ENCODE results near the gene IRS2. TPM values are rescaled to one million over a fixed set of nuclear protein-coding genes. Genes with fewer than 3 reads are reported as not detected.

Gene IRS2
- total and polyA plus RNA-seq, 2 of the 8 experiments (the other 6 are each of a cell fraction or from before 2014, with no cell fraction given), result 2.6 to 17.0 TPM

DNA sequence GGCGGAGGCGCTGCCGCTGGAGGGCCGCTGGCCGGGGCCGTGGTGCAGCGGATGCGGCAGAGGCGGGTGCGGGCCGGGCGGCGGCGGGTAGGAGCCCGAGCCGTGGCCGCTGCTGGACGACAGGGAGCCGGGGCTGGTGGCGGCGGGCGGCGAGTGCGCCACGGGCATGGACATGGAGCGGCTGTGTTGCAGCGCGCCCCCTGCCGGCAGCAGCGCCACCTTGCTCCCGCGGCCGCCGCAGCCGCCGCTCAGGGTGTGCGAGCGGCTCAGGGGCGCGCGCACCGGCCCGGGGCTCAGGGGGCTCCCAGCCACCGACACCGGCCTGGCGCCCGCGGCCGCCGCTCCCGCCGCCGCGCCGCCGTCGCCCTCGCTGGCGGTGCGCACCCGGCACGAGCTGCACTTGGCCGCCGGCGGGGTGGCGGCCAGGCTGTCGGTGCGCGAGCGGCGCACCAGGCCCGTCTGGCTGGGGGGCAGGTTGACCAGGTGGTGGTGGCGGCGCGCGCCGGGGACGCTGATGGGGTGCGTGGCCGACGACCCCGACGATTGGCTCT lies 1.7 kb downstream of the IRS2 start:
- no peaks in the 10 kb centered on the region; a peak in 2 of 7 replicates for H3K27me3 ChIP-seq (replicated peaks in 1 of 4; ENCODE audit: control insufficient read depth in 3 of 4, extremely low read depth in 1 of 4, insufficient read depth in 3 of 4, low read length in 3 of 4)
- peak overlapping the region; percentile 64 to 88 (median 70) for H3K4me3 ChIP-seq (ENCODE audit: extremely low read depth in 1 of 4, insufficient read depth in 2 of 4, low read depth in 3 of 4, low read length in 4 of 4)
- H3K36me3 ChIP-seq (ENCODE audit: control insufficient read depth in 2 of 4, insufficient read depth in 4 of 4, low read length in 3 of 4), result peaks cover 0 to 28% (median 11%) of the 10 kb centered on the region in 4 experiments; a peak in 4 of 8 replicates
- H3K4me2 ChIP-seq (ENCODE audit: insufficient read depth in 1 of 2, low read depth in 2 of 2, low read length in 2 of 2), result peak overlapping the region; percentile 84 to 92
- H2BK12ac ChIP-seq (ENCODE audit: low read depth, low read length), result no peak overlapping the region
- no peak overlapping the region for H3K4ac ChIP-seq (replicated peaks; ENCODE audit: insufficient read length, low read depth, low read length)
- H2AK5ac ChIP-seq (ENCODE audit: low read depth, low read length), result no peak overlapping the region
- no peak overlapping the region for H3K27ac ChIP-seq (ENCODE audit: low read depth, low read length)
- no peak overlapping the region for H2BK5ac ChIP-seq (ENCODE audit: low read depth, low read length)
- H3K23ac ChIP-seq (ENCODE audit: insufficient read length), result no peak overlapping the region
- H3K4me1 ChIP-seq (replicated peaks in 1 of 4; ENCODE audit: control insufficient read depth in 3 of 4, insufficient read depth in 4 of 4, low read length in 3 of 4), result peaks cover 0 to 22% (median 6%) of the 10 kb centered on the region in 4 experiments; a peak in 6 of 7 replicates
- no peak overlapping the region for H2BK120ac ChIP-seq (replicated peaks; ENCODE audit: low read depth, low read length)
- peaks cover 10 to 30% of the 10 kb centered on the region in 2 experiments for H3K79me2 ChIP-seq (ENCODE audit: control insufficient read depth in 1 of 2, insufficient read depth in 2 of 2, low read length in 2 of 2)
- no peak overlapping the region for H2BK15ac ChIP-seq (ENCODE audit: low read length)
- no peak for FAIRE-seq
- no peak overlapping the region for H2BK20ac ChIP-seq (ENCODE audit: low read length)
- no peak overlapping the region for H3K18ac ChIP-seq (ENCODE audit: extremely low read depth, low read length)
- DNase-seq (ENCODE audit: low read depth in 1 of 2, low spot score in 2 of 2), result peak in 1 of 2 experiments; percentile 89
- peaks cover 4% of the 10 kb centered on the region for H3K79me1 ChIP-seq (ENCODE audit: low read depth, low read length)
- H4K5ac ChIP-seq (ENCODE audit: insufficient read length, low read depth, low read length), result no peak overlapping the region
- peak overlapping the region; percentile 92 for H4K8ac ChIP-seq (ENCODE audit: extremely low read depth, insufficient read depth, low read length)
- H3K9me3 ChIP-seq (ENCODE audit: insufficient read depth in 2 of 2, low read depth in 1 of 2, low read length in 1 of 2), result no peaks in the 10 kb centered on the region
- peak overlapping the region in 2 of 4 experiments; percentile 51 to 75; a peak in 4 of 7 replicates for H3K9ac ChIP-seq (replicated peaks in 1 of 4; ENCODE audit: extremely low read depth in 1 of 4, low read depth in 3 of 4, low read length in 3 of 4)
- peaks cover 10 to 20% of the 10 kb centered on the region in 2 experiments for H4K20me1 ChIP-seq (replicated peaks in 1 of 2; ENCODE audit: control insufficient read depth in 1 of 2, insufficient read depth in 2 of 2, low read length in 2 of 2)
- WGBS, 2 experiments (ENCODE audit: extremely low coverage in 1 of 2, insufficient coverage in 1 of 2, insufficient read length in 1 of 2, insufficient replicate concordance in 2 of 2, low coverage in 1 of 2, low lambda C conversion rate in 2 of 2, missing lambda C conversion rate in 1 of 2), result 3% methylated on average over 32 of the region's 83 CpGs; no CpG with 5 or more reads in 1 of the 2 experiments
- no peak overlapping the region for H4K91ac ChIP-seq (replicated peaks; ENCODE audit: insufficient read length, low read length)
- CTCF ChIA-PET (ENCODE audit: partially characterized antibody), result interaction anchor here (0.8 to 2.1 kb wide), 13 partner anchors 9 to 329 kb away, joined by 3 to 9 read pairs (median 4); no protein-coding TSS in a partner anchor
- POLR2A ChIA-PET (ENCODE audit: partially characterized antibody), result no interaction called here
- H3K23me2 ChIP-seq (ENCODE audit: low read depth, low read length), result peaks cover 16% of the 10 kb centered on the region
- H3K56ac ChIP-seq (replicated peaks; ENCODE audit: insufficient read length, low read depth, low read length), result peak overlapping the region; percentile 12
- no peak overlapping the region for H3K14ac ChIP-seq (ENCODE audit: insufficient read length)
- H2AFZ ChIP-seq (ENCODE audit: low read length), result no peak overlapping the region
- no peak for TF ChIP-seq RFX5 (IDR thresholded peaks at IDR 0.05; ENCODE audit: borderline replicate concordance, low read depth, low read length)
- no peak for TF ChIP-seq KDM1A (IDR thresholded peaks at IDR 0.05; ENCODE audit: borderline replicate concordance, low read length)
- no peak for TF ChIP-seq KDM4A (IDR thresholded peaks at IDR 0.05; ENCODE audit: low read depth, low read length, severe bottlenecking)
- no peak for TF ChIP-seq FOSL1 (IDR thresholded peaks at IDR 0.05; ENCODE audit: insufficient read depth, low read depth, low read length)
- no peak for TF ChIP-seq NANOG (IDR thresholded peaks at IDR 0.05; ENCODE audit: insufficient read depth, low read depth, low read length, poor library complexity, severe bottlenecking)
- peak; percentile 35 to 59 for TF ChIP-seq RAD21 (IDR thresholded peaks at IDR 0.05 in 1 of 2, conservative IDR thresholded peaks at IDR 0.05 in 1 of 2; ENCODE audit: low read depth in 2 of 2, low read length in 2 of 2)
- TF ChIP-seq E2F6 (IDR thresholded peaks at IDR 0.05), result 0 out of 2 replicates have a peak, but pooled peaks have one; percentile 19
- TF ChIP-seq TAF1 (IDR thresholded peaks at IDR 0.05; ENCODE audit: low read depth, low read length), result 0 out of 2 replicates have a peak, but pooled peaks have one; percentile 6

All from H1 (cell line).